Measurements from ENCODE around the gene UBE2K. TPM values are rescaled to one million over a fixed set of nuclear protein-coding genes. Genes with fewer than 3 reads are reported as not detected.

Gene UBE2K
- total RNA-seq, 1 donor from 2014 or later: 102 TPM

DNA sequence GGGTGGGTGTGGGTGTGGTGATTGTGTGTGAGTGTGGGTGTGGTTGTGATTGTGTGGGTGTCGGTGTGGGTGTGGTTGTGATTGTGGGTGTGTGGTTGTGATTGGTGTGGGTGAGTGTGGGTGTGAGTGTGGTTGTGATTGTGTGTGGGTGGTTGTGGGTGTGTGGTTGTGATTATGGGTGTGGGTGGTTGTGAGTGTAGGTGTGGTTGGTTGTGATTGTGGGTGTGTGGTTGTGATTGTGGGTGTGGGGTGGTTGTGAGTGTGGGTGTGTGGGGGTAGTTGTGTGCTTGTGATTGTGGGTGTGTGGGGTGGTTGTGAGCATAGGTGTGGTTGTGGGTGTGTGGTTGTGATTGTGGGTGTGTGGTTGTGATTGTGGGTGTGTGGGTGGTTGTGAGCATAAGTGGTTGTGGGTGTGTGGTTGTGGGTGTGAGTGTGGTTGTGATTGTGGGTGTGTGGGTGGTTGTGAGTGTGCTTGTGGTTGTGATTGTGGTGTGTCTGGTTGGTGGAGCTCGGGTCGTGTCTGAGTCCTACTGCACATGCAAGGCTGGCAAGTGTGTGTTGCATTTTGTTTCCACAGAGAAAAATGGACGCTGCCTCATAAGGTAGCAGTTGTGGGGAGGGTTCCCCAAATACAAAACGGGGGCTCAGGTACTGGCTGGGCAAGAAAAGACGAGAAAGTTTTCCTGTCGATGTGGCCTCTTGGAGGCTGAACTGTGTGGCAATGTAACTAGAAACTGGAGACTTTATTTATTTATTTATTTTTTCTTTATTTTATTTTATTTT, 116.7 kb downstream of the UBE2K start:
- H3K36me3 Mint-ChIP-seq (ENCODE audit: low read depth, unreplicated experiment): peaks cover 8% of the 10 kb centered on the region
- no peak for DNase-seq (ENCODE audit: low spot score)
- H3K27ac Mint-ChIP-seq (ENCODE audit: unreplicated experiment): peak overlapping the region; percentile 64
- H3K27me3 Mint-ChIP-seq (ENCODE audit: unreplicated experiment): peaks cover 9% of the 10 kb centered on the region
- no peak for TF ChIP-seq CTCF (IDR thresholded peaks at IDR 0.05; ENCODE audit: unreplicated experiment)
- no peak overlapping the region for H3K4me3 Mint-ChIP-seq (ENCODE audit: unreplicated experiment)
- H3K9me3 Mint-ChIP-seq (ENCODE audit: unreplicated experiment): no peaks in the 10 kb centered on the region
- H3K4me1 Mint-ChIP-seq (ENCODE audit: unreplicated experiment): no peaks in the 10 kb centered on the region

DNA sequence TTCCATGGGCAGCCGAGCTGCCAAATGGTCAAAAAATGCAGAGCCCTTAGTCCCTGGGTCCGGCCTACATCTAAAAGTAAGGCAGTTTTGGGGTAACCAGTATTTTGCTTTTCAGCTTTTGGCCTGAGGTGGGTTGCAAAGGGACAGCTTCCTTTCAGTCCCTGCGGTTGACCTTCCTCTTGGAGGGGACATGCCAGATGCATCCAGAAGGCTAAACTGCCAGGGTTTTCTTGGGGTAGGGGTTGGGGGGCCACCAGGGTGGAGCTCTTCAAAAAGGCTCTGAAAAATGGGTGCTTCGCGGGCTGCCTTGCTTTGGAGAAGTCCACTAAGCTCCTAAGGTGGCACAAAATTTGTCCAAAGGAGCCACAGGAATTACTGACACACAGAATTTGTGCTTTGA, 120.7 kb downstream of the UBE2K start:
- Mint-ChIP-seq H3K36me3 (ENCODE audit: low read depth, unreplicated experiment) (peaks cover 8% of the 10 kb centered on the region), H3K9me3 (ENCODE audit: unreplicated experiment) (no peaks in the 10 kb centered on the region), H3K27me3 (ENCODE audit: unreplicated experiment) (peaks cover 1% of the 10 kb centered on the region), H3K27ac (ENCODE audit: unreplicated experiment) (no peak overlapping the region), H3K4me3 (ENCODE audit: unreplicated experiment) (no peak overlapping the region), H3K4me1 (ENCODE audit: unreplicated experiment) (peaks cover 17% of the 10 kb centered on the region)
- TF ChIP-seq CTCF (IDR thresholded peaks at IDR 0.05; ENCODE audit: unreplicated experiment): no peak
- no peak for DNase-seq (ENCODE audit: low spot score)

DNA sequence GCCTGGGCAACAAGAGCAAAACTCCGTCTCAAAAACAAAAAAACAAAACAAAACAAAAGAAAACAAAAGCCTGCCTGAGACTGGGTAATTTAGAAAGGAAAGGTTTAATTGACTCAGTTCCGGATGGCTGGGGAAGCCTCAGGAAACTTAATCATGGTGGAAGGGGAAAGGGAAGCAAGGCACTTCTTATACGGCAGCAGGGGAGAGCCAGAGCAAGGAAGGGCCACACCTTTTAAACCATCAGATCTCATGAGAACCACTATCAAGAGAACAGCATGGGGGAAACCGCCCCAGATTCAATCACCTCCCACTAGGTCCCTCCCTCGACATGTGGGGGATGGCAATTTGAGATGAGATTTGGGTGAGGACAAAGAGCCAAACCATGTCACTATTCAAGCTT, 122.2 kb downstream of the UBE2K start:
- Mint-ChIP-seq H3K4me1 (ENCODE audit: unreplicated experiment) (peaks cover 17% of the 10 kb centered on the region), H3K36me3 (ENCODE audit: low read depth, unreplicated experiment) (peaks cover 8% of the 10 kb centered on the region), H3K4me3 (ENCODE audit: unreplicated experiment) (peak overlapping the region; percentile 14), H3K9me3 (ENCODE audit: unreplicated experiment) (no peaks in the 10 kb centered on the region), H3K27ac (ENCODE audit: unreplicated experiment) (peak overlapping the region; percentile 88), H3K27me3 (ENCODE audit: unreplicated experiment) (peaks cover 1% of the 10 kb centered on the region)
- no peak for TF ChIP-seq CTCF (IDR thresholded peaks at IDR 0.05; ENCODE audit: unreplicated experiment)
- DNase-seq (ENCODE audit: low spot score): peak; percentile 18

DNA sequence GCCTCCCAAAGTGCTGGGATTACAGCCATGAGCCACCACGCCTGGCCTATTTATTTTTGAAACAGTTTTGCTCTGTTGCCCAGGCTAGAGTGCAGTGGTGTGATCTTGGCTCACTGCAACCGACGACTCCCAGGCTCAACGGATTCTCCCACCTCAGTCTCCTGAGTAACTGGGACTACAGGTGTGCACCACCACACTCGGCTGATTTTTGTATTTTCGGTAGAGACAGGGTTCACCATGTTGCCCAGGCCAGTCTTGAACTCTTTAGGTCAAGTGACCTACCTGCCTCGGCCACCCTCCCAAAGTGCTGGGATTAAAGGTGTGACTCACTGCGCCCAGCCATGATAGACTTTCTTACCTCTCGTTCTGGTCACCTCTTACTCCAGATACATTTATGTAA, 124.0 kb downstream of the UBE2K start:
- H3K36me3 Mint-ChIP-seq (ENCODE audit: low read depth, unreplicated experiment): peaks cover 7% of the 10 kb centered on the region
- no peaks in the 10 kb centered on the region for H3K9me3 Mint-ChIP-seq (ENCODE audit: unreplicated experiment)
- no peak overlapping the region for H3K4me3 Mint-ChIP-seq (ENCODE audit: unreplicated experiment)
- no peaks in the 10 kb centered on the region for H3K27me3 Mint-ChIP-seq (ENCODE audit: unreplicated experiment)
- H3K27ac Mint-ChIP-seq (ENCODE audit: unreplicated experiment): peak overlapping the region; percentile 20
- DNase-seq (ENCODE audit: low spot score): no peak
- H3K4me1 Mint-ChIP-seq (ENCODE audit: unreplicated experiment): peaks cover 17% of the 10 kb centered on the region
- TF ChIP-seq CTCF (IDR thresholded peaks at IDR 0.05; ENCODE audit: unreplicated experiment): no peak

DNA sequence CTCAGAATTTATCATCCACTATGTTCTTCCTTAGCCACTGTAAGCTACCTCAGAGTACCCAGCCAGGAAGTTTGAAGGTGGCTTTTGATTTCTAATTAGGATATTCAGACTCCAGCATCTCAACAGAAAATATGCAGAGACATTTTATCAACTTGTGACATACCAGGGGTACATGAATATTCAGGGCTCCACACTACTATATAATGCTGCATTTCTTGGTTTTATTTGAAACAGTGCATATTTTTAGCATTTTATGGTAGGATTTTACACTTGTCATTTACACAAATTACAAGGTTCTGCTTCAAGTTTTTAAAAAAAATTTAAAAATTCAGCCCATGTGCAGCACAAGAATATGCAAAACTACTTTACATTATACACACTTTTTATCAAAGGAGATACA, 124.7 kb downstream of the UBE2K start:
- no peak for DNase-seq (ENCODE audit: low spot score)
- H3K36me3 Mint-ChIP-seq (ENCODE audit: low read depth, unreplicated experiment): peaks cover 6% of the 10 kb centered on the region
- H3K4me3 Mint-ChIP-seq (ENCODE audit: unreplicated experiment): no peak overlapping the region
- TF ChIP-seq CTCF (IDR thresholded peaks at IDR 0.05; ENCODE audit: unreplicated experiment): no peak
- H3K27ac Mint-ChIP-seq (ENCODE audit: unreplicated experiment): no peak overlapping the region
- H3K27me3 Mint-ChIP-seq (ENCODE audit: unreplicated experiment): no peaks in the 10 kb centered on the region
- H3K4me1 Mint-ChIP-seq (ENCODE audit: unreplicated experiment): peaks cover 17% of the 10 kb centered on the region
- H3K9me3 Mint-ChIP-seq (ENCODE audit: unreplicated experiment): no peaks in the 10 kb centered on the region

Data from endothelial cell (in vitro differentiated cells).